GM23338 (cell line): ENCODE measurements around the gene ADH1A. TPM values are rescaled to one million over a fixed set of nuclear protein-coding genes. Genes with fewer than 3 reads are reported as not detected.

Source experiments
- ATAC-seq: fragments of 200-7000 bp; cut with Tn5 transposase; 3 replicates; pipeline ENCODE4 v1.9.1; 2020
- DNase-seq: peaks from one replicate; pipeline ENCODE4 v3.0.0-alpha.2; 2015; ENCODE audit warnings: low spot score
- H2AFZ ChIP-seq: fragments of 200-600 bp; sonication (generic); 2 replicates; pipeline ENCODE4 v1.8.0; 2016; ENCODE audit warnings: antibody characterized with exemption, mild to moderate bottlenecking, moderate library complexity
- H3F3A ChIP-seq: fragments of 200-600 bp; sonication (generic); replicated peaks from 2 replicates; pipeline ENCODE4 v1.8.0; 2017; ENCODE audit warnings: antibody characterized with exemption, mixed run types, low read depth
- H3K27ac ChIP-seq: fragments of 200-600 bp; sonication (generic); 2 replicates; pipeline ENCODE4 v1.6.1; 2016; ENCODE audit warnings: low read depth
- H3K27me3 ChIP-seq: fragments of 200-600 bp; sonication (generic); 2 replicates; pipeline ENCODE4 v1.8.0; 2016; ENCODE audit warnings: mild to moderate bottlenecking, mixed run types, moderate library complexity; ENCODE audit not compliant: insufficient read depth
- H3K36me3 ChIP-seq: fragments of 200-600 bp; sonication (generic); 2 replicates; pipeline ENCODE4 v1.8.0; 2016; ENCODE audit warnings: mild to moderate bottlenecking; ENCODE audit not compliant: insufficient read depth
- H3K4me1 ChIP-seq: fragments of 200-600 bp; sonication (generic); 2 replicates; pipeline ENCODE4 v1.8.0; 2016; ENCODE audit warnings: mild to moderate bottlenecking, moderate library complexity; ENCODE audit not compliant: insufficient read depth
- H3K4me2 ChIP-seq: fragments of 200-600 bp; sonication (generic); 2 replicates; pipeline ENCODE4 v1.7.1; 2017; ENCODE audit warnings: mixed run types
- H3K4me3 ChIP-seq: fragments of 200-600 bp; sonication (generic); 2 replicates; pipeline ENCODE4 v1.6.1; 2016; ENCODE audit warnings: mixed run types
- H3K79me2 ChIP-seq: fragments of 200-600 bp; sonication (generic); replicated peaks from 2 replicates; pipeline ENCODE4 v1.8.0; 2017; ENCODE audit warnings: mild to moderate bottlenecking; ENCODE audit not compliant: insufficient read depth
- H3K9me2 ChIP-seq: fragments of 200-600 bp; sonication (generic); 2 replicates; pipeline ENCODE4 v1.8.0; 2017; ENCODE audit not compliant: insufficient read depth
- H4K20me1 ChIP-seq: fragments of 200-600 bp; sonication (generic); replicated peaks from 2 replicates; pipeline ENCODE4 v1.8.0; 2017; ENCODE audit warnings: mild to moderate bottlenecking; ENCODE audit not compliant: insufficient read depth
- H3K27ac Mint-ChIP-seq: 2 replicates; pipeline ENCODE4 v1.8.0; 2020; ENCODE audit warnings: inconsistent platforms, mild to moderate bottlenecking, moderate library complexity, mixed read lengths
- H3K27me3 Mint-ChIP-seq: 3 replicates; pipeline ENCODE4 v1.8.0; 2022; ENCODE audit warnings: low read depth, mild to moderate bottlenecking, moderate library complexity, mixed read lengths, inconsistent platforms; ENCODE audit not compliant: insufficient read depth, poor library complexity
- H3K36me3 Mint-ChIP-seq: 3 replicates; pipeline ENCODE4 v1.8.0; 2021; ENCODE audit warnings: low read depth, mild to moderate bottlenecking, inconsistent platforms, moderate library complexity, mixed read lengths
- H3K4me1 Mint-ChIP-seq: 3 replicates; pipeline ENCODE4 v1.8.0; 2020; ENCODE audit warnings: mild to moderate bottlenecking, inconsistent platforms, mixed read lengths
- H3K4me3 Mint-ChIP-seq: 3 replicates; pipeline ENCODE4 v1.8.0; 2021; ENCODE audit warnings: moderate library complexity, mild to moderate bottlenecking, inconsistent platforms, mixed read lengths
- H3K9me3 Mint-ChIP-seq: 3 replicates; pipeline ENCODE4 v1.8.0; 2020; ENCODE audit warnings: moderate library complexity, mild to moderate bottlenecking, inconsistent platforms, mixed read lengths
- CTCF ChIP-seq, 2 experiments: fragments of 200-600 bp in 1 of 2; sonication (generic) in 1 of 2; conservative IDR thresholded peaks; 2 replicates each; pipeline versions ENCODE4 v1.5.1 to v1.6.1; 2016 to 2017; ENCODE audit warnings: antibody characterized with exemption in 2 of 2, low read depth in 2 of 2, mild to moderate bottlenecking in 2 of 2, moderate library complexity in 1 of 2
- ETS1 ChIP-seq: IDR thresholded peaks from 2 replicates; pipeline ENCODE4 v1.6.1; 2016; ENCODE audit warnings: antibody characterized with exemption
- NANOG ChIP-seq: IDR thresholded peaks from 2 replicates; pipeline ENCODE4 v1.6.1; 2016; ENCODE audit warnings: antibody characterized with exemption, borderline replicate concordance
- POLR2AphosphoS5 ChIP-seq: IDR thresholded peaks from 2 replicates; pipeline ENCODE4 v1.6.1; 2016; ENCODE audit warnings: antibody characterized with exemption, low read depth
- REST ChIP-seq: IDR thresholded peaks from one replicate; pipeline ENCODE4 v1.6.1; 2018; ENCODE audit warnings: antibody characterized with exemption; ENCODE audit not compliant: unreplicated experiment
- polyA plus RNA-seq: library from polyadenylated mRNA; unstranded; fragments of >200 nt; fragmentation: Nextera tagmentation; extraction: Ambion mirVana; gene quantifications from 2 replicates; pipeline ENCODE4 v1.2.1, GENCODE V29; 2016
- total RNA-seq: library from RNA; depleted of rRNA; stranded (reverse); fragments of >200 nt; shearing (Covaris generic); gene quantifications from 2 replicates; pipeline ENCODE4 v1.2.3, GENCODE V29; 2014

The ADH1A gene
- total and polyA plus RNA-seq, 2 experiments from 2014 or later: not detected

GRCh38 chr4:99324979-99325378 is 34.2 kb upstream of the ADH1A start (continued):
- no peak for TF ChIP-seq CTCF (conservative IDR thresholded peaks at IDR 0.05; ENCODE audit: low read depth in 2 of 2)
- no peak for TF ChIP-seq POLR2AphosphoS5
- no peak for TF ChIP-seq ETS1
- TF ChIP-seq REST: no peak

GRCh38 chr4:99324361-99324760 is 33.6 kb upstream of the ADH1A start:
- no peaks in the 10 kb centered on the region for H3K27me3 ChIP-seq
- H3K4me3 ChIP-seq: no peak overlapping the region
- H3K27me3 Mint-ChIP-seq: peaks cover 2% of the 10 kb centered on the region
- no peak overlapping the region for H3K4me2 ChIP-seq
- no peak overlapping the region for H3K4me3 Mint-ChIP-seq
- TF ChIP-seq ETS1 (no peak), NANOG (no peak)
- H3K36me3 ChIP-seq: no peaks in the 10 kb centered on the region; the same call in 1 of the 2 replicates
- peaks cover 10% of the 10 kb centered on the region; the same call in 2 of the 3 replicates for H3K9me3 Mint-ChIP-seq
- H3K4me1 Mint-ChIP-seq: peaks cover 9% of the 10 kb centered on the region; the same call in 2 of the 3 replicates
- H3K79me2 ChIP-seq: no peaks in the 10 kb centered on the region
- H3K4me1 ChIP-seq: peaks cover 13% of the 10 kb centered on the region; the same call in 1 of the 2 replicates
- no peaks in the 10 kb centered on the region for H3F3A ChIP-seq
- ATAC-seq (no peak), DNase-seq (no peak)
- peaks cover 11% of the 10 kb centered on the region for H3K9me2 ChIP-seq
- no peak overlapping the region for H3K27ac ChIP-seq
- no peak overlapping the region for H2AFZ ChIP-seq
- no peak overlapping the region for H3K27ac Mint-ChIP-seq
- no peaks in the 10 kb centered on the region for H4K20me1 ChIP-seq
- peaks cover 3% of the 10 kb centered on the region; the same call in 1 of the 3 replicates for H3K36me3 Mint-ChIP-seq
